Measurements from ENCODE around the gene KLF16. TPM values are rescaled to one million over a fixed set of nuclear protein-coding genes. Genes with fewer than 3 reads are reported as not detected.
A peak's percentile ranks its signal among the peaks of the same experiment; 100 is the strongest.

KLF16 gene
- total RNA-seq, 1 experiment from 2014 or later, result 32.3 TPM

DNA sequence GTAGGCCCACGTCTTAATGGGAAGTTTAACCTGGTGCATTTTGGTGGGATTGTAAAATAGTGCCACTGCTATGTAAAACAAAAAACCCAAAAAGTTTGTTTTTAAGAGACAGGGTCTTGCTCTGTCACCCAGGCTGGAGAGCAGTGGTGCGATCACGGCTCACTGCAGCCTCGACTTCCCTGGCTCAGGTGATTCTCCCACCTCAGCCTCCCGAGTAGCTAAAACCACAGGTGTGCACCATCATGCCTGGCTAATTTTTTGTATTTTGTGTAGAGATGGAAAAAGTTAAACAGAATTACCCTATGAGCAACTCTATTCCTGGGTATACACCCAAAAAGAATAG lies 14.3 kb downstream of the KLF16 start:
- H3K4me3 Mint-ChIP-seq (ENCODE audit: low read depth, unreplicated experiment), result no peak overlapping the region
- H3K27me3 Mint-ChIP-seq (ENCODE audit: unreplicated experiment), result no peaks in the 10 kb centered on the region
- no peak for DNase-seq
- TF ChIP-seq, protein P1, sequence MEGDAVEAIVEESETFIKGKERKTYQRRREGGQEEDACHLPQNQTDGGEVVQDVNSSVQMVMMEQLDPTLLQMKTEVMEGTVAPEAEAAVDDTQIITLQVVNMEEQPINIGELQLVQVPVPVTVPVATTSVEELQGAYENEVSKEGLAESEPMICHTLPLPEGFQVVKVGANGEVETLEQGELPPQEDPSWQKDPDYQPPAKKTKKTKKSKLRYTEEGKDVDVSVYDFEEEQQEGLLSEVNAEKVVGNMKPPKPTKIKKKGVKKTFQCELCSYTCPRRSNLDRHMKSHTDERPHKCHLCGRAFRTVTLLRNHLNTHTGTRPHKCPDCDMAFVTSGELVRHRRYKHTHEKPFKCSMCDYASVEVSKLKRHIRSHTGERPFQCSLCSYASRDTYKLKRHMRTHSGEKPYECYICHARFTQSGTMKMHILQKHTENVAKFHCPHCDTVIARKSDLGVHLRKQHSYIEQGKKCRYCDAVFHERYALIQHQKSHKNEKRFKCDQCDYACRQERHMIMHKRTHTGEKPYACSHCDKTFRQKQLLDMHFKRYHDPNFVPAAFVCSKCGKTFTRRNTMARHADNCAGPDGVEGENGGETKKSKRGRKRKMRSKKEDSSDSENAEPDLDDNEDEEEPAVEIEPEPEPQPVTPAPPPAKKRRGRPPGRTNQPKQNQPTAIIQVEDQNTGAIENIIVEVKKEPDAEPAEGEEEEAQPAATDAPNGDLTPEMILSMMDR (IDR thresholded peaks at IDR 0.05; ENCODE audit: unreplicated experiment), result no peak
- H3K9me3 Mint-ChIP-seq (ENCODE audit: low read depth, unreplicated experiment), result no peaks in the 10 kb centered on the region
- peak overlapping the region; percentile 92 for H3K27ac Mint-ChIP-seq (ENCODE audit: unreplicated experiment)
- H3K36me3 Mint-ChIP-seq (ENCODE audit: insufficient read depth, unreplicated experiment), result peaks cover 47% of the 10 kb centered on the region
- no TSS peak for BruUV-seq (replicated peaks)
- intact Hi-C loops (cut with micrococcal nuclease; ENCODE audit: unreplicated experiment), result no loop called here
- peaks cover 8% of the 10 kb centered on the region for H3K4me1 Mint-ChIP-seq (ENCODE audit: low read depth, unreplicated experiment)
- CTCF ChIA-PET, result no interaction called here

- peaks cover 8% of the 10 kb centered on the region for H3K4me1 Mint-ChIP-seq (ENCODE audit: low read depth, unreplicated experiment)
- intact Hi-C loops (cut with micrococcal nuclease; ENCODE audit: unreplicated experiment), result no loop called here
- peak; percentile 92 for DNase-seq
- H3K27ac Mint-ChIP-seq (ENCODE audit: unreplicated experiment), result peak within 1 kb of the TSS; percentile 92
- H3K36me3 Mint-ChIP-seq (ENCODE audit: insufficient read depth, unreplicated experiment), result peaks cover 47% of the 10 kb centered on the region
- no peaks in the 10 kb centered on the region for H3K9me3 Mint-ChIP-seq (ENCODE audit: low read depth, unreplicated experiment)
- no TSS peak for BruUV-seq (replicated peaks)
- no peaks in the 10 kb centered on the region for H3K27me3 Mint-ChIP-seq (ENCODE audit: unreplicated experiment)
- TF ChIP-seq, protein P1 (IDR thresholded peaks at IDR 0.05; ENCODE audit: unreplicated experiment), result peak; percentile 54
- CTCF ChIA-PET, result no interaction called here
- H3K4me3 Mint-ChIP-seq (ENCODE audit: low read depth, unreplicated experiment), result peak within 1 kb of the TSS; percentile 96
These were observed 14.8 kb downstream of the KLF16 start, which contains the start of gene REXO1 for GRCh38 chr19:1848399-1849131. REXO1 (minus strand) TSS chr19:1848483; CDS start chr19:1848358, 125 bp downstream.

DNA sequence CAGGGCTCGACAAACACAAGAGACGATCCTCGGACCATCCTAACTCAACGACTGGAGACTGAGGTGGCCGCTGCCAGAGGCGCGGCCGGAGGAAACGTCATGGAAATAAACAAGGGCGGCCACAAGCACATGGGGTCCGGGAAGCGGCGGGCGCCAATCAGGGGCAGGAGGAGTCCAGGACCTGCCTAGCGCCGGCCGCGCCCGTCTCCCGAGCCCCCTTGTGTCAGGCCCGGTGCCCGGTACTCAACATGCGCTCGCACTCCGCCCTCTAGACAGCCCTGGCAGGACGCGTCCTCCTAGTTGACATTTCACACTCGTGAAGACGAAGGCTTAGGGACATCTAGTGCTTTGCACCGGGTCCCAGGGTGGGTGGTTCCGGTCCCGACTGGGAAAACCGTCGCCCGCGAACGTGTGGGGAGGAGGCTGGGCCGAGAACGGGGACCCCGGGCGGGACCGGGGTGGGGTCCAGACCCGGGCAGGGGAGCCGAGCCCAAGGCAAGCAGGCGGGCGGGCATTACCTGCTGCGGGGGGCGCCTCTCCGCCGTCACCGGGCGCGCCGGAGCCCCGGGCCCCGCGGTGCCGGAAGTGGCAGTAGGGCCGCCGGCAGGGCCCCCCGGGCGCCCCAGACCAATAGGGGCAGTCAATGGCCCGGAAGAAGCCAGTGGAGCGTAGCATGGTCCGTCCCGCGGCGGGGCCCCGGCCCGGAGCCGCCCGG lies 15.5 kb downstream of the KLF16 start:
- TF ChIP-seq, protein P1 (IDR thresholded peaks at IDR 0.05; ENCODE audit: unreplicated experiment), result no peak
- peak; percentile 55 for DNase-seq
- Mint-ChIP-seq H3K4me3 (ENCODE audit: low read depth, unreplicated experiment) (peak overlapping the region; percentile 96), H3K9me3 (ENCODE audit: low read depth, unreplicated experiment) (no peaks in the 10 kb centered on the region), H3K27me3 (ENCODE audit: unreplicated experiment) (no peaks in the 10 kb centered on the region), H3K4me1 (ENCODE audit: low read depth, unreplicated experiment) (peaks cover 8% of the 10 kb centered on the region), H3K36me3 (ENCODE audit: insufficient read depth, unreplicated experiment) (peaks cover 41% of the 10 kb centered on the region), H3K27ac (ENCODE audit: unreplicated experiment) (peak overlapping the region; percentile 92)
- CTCF ChIA-PET, result no interaction called here
- no TSS peak for BruUV-seq (replicated peaks)
- intact Hi-C loops (cut with micrococcal nuclease; ENCODE audit: unreplicated experiment), result no loop called here

- H3K27ac Mint-ChIP-seq (ENCODE audit: unreplicated experiment), result peak overlapping the region; percentile 92
- no peaks in the 10 kb centered on the region for H3K27me3 Mint-ChIP-seq (ENCODE audit: unreplicated experiment)
- no peaks in the 10 kb centered on the region for H3K9me3 Mint-ChIP-seq (ENCODE audit: low read depth, unreplicated experiment)
- no peak for DNase-seq
- intact Hi-C loops (cut with micrococcal nuclease; ENCODE audit: unreplicated experiment), result no loop called here
- CTCF ChIA-PET, result no interaction called here
- H3K4me3 Mint-ChIP-seq (ENCODE audit: low read depth, unreplicated experiment), result peak overlapping the region; percentile 96
- TF ChIP-seq, protein P1 (IDR thresholded peaks at IDR 0.05; ENCODE audit: unreplicated experiment), result no peak
- peaks cover 41% of the 10 kb centered on the region for H3K36me3 Mint-ChIP-seq (ENCODE audit: insufficient read depth, unreplicated experiment)
- TSS peak; percentile 65 for BruUV-seq (replicated peaks)
- peaks cover 8% of the 10 kb centered on the region for H3K4me1 Mint-ChIP-seq (ENCODE audit: low read depth, unreplicated experiment)
These were observed 16.1 kb downstream of the KLF16 start for GRCh38 chr19:1847348-1847683.
